Suppressor macrophage treated with lipopolysaccharide for 4 hours (primary cell): Measurements from ENCODE around the gene PNLDC1.
A peak's percentile ranks its signal among the peaks of the same experiment; 100 is the strongest.

Experiments
- DNase-seq: peaks from one replicate; pipeline ENCODE4 v3.0.0-alpha.2; 2020

PNLDC1 gene

GRCh38 chr6:159852877-159853276 lies 52.8 kb downstream of the PNLDC1 start:
- DNase-seq: peak; percentile 34

- no peak for DNase-seq
Measured at GRCh38 chr6:159853754-159854153, 53.7 kb downstream of the PNLDC1 start.

GRCh38 chr6:159854959-159855358 lies 54.9 kb downstream of the PNLDC1 start:
- peak; percentile 84 for DNase-seq

- no peak for DNase-seq
Measured at GRCh38 chr6:159858259-159858658, 58.2 kb downstream of the PNLDC1 start.

- no peak for DNase-seq
Measured at GRCh38 chr6:159860482-159860881, 60.4 kb downstream of the PNLDC1 start.

DNA sequence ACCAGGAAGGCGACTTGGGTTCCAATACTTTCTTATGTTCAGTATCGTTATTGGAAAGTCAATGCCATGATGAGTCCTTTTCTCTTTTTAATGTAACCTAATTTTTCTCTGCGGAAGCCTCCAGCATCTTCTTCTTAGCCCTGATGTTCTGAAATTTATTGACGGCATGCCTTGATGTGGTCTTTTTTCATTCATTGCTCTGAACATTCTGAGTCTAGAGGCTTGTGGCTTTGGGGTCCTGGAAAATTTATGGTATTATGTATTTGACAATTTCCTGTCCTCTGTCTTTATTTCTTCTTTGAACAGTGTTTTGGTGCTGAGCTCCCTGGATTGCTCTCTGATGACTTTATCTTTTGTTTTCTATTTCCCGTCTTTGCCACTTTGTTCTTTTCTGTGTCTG lies 62.0 kb downstream of the PNLDC1 start:
- DNase-seq: no peak

DNA sequence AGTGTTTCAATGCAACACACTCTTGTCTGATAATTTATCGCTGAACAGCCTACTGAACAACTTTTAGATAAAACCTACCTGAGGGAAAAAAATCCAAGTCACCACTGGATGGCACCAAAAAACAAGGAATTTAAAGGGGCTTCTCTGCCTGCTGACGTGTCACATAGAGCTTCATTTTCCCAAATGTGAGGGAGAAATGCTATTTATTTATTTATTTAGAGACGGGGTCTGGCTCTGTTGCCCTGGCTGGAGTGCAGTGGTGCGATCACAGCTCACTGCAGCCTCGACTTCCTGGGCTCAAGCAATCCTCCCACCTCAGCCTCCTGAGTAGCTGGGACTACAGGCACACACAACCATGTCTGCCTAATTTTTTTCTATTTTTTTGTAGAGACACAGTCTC lies 63.3 kb downstream of the PNLDC1 start:
- DNase-seq: peak; percentile 69

DNA sequence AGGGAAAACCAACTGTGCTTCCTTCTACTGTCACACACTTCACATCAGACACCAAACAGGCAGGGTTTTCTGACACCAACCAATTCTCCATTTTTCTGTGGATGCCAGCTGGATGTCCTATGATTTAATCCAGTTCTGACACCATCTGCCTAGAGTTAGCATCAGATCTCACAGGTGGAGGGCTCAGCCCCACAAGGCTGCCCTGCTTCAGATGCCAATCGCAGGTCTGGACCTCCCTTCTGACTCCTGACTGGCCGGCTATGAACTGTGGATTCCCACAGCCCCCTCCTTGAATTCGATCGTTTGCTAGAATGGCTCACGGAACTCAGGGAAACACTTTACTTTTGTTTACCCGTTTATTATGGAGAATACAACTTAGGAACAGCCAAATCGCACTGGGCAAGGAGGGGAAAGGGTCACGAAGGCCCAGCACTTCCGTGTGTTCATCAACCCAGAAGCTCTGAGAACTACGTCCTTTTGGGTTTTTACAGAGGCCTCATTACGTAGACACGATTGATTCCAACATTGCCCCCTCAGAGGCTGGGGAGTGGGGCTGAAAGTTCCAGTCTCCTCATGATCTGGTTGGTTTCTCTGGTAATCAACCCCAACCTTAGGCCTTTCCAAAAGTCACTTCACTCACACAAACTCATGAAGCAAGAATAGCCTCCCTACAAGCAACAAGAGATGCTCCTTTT lies 65.3 kb downstream of the PNLDC1 start:
- DNase-seq: no peak

- no peak for DNase-seq
Measured at GRCh38 chr6:159866286-159867247, 66.5 kb downstream of the PNLDC1 start.
